ENCODE measurements around the gene CYB561D1. TPM values are rescaled to one million over a fixed set of nuclear protein-coding genes. Genes with fewer than 3 reads are reported as not detected.

The CYB561D1 gene
- total and polyA plus RNA-seq, 2 of the 13 experiments (the other 11 are each of a cell fraction or from before 2014, with no cell fraction given): 3.9 to 4.1 TPM

- no peak for TF ChIP-seq ZBTB40 (IDR thresholded peaks at IDR 0.05)
- no peak for TF ChIP-seq ZBTB40 (CRISPR knock-in tag; IDR thresholded peaks at IDR 0.05)
- no peak for TF ChIP-seq CEBPB (IDR thresholded peaks at IDR 0.05; ENCODE audit: borderline replicate concordance, low read depth, low read length)
- no peak for TF ChIP-seq ZNF354B (CRISPR knock-in tag; IDR thresholded peaks at IDR 0.05)
These were observed 33.4 kb downstream of the CYB561D1 start (continued) for GRCh38 chr1:109527098-109527811.
